IPS-18a (cell line): ENCODE results near the gene ENPP3.

Experiments used
- H3K27ac ChIP-seq: one replicate; pipeline ENCODE4 v1.5.1; 2013; ENCODE audit warnings: low read length
- H3K27me3 ChIP-seq: one replicate; pipeline ENCODE4 v1.6.1; 2013; ENCODE audit warnings: mild to moderate bottlenecking, low read length; ENCODE audit not compliant: control insufficient read depth, insufficient read depth
- H3K36me3 ChIP-seq: one replicate; pipeline ENCODE4 v1.6.1; 2013; ENCODE audit warnings: low read depth, low read length; ENCODE audit not compliant: control insufficient read depth
- H3K4me1 ChIP-seq: one replicate; pipeline ENCODE4 v1.6.1; 2013; ENCODE audit warnings: low read depth, low read length; ENCODE audit not compliant: control insufficient read depth
- H3K4me3 ChIP-seq: one replicate; pipeline ENCODE4 v1.5.1; 2013; ENCODE audit warnings: low read length
- H3K9ac ChIP-seq: one replicate; pipeline ENCODE4 v1.6.1; 2013; ENCODE audit warnings: mild to moderate bottlenecking, low read length, moderate library complexity
- H3K9me3 ChIP-seq: one replicate; pipeline ENCODE4 v1.6.1; 2013; ENCODE audit warnings: low read depth, low read length; ENCODE audit not compliant: control insufficient read depth

The ENPP3 gene

DNA sequence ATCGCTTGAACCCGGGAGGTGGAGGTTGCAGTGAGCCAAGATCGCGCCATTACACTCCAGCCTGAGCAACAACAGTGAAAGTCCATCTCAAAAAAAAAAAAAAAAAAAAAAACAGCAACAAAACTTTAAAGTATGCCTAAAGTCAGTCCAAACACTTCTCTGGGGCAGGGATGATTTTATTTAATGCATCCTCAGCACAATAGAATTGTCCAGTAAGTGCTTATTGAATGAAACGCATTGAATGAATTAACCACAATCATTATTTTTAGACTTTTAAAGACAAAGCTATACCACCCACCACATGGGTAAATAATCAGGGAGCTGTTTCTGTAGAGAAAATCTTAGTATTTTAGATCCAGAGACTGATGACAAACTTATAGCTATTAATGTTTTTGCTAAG is 90.4 kb downstream of the ENPP3 start:
- Histone ChIP-seq H3K9ac (no peak overlapping the region), H3K4me3 (no peak overlapping the region), H3K4me1 (peaks cover 5% of the 10 kb centered on the region), H3K27ac (no peak overlapping the region), H3K9me3 (peaks cover 9% of the 10 kb centered on the region), H3K36me3 (no peaks in the 10 kb centered on the region), H3K27me3 (no peaks in the 10 kb centered on the region)

DNA sequence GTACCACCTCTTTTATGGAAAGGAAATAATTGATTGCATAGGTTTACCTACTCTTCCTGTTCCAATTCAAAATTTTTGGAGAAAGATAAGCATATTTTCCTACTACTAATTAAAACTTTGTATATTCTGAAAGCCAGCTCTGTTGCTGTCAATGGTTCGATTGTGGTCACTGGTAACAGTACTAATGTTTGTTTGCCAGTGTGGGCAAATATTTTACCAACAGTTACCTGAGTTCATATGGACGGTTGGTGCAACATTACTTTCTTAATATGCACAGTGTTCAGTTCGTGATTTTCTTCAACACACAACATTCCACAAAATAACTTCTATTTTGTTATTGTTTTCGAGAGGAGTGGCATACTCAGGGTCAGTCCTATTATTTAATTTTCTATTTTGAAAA is 90.8 kb downstream of the ENPP3 start:
- H3K4me1 ChIP-seq = peaks cover 5% of the 10 kb centered on the region
- H3K27ac ChIP-seq = no peak overlapping the region
- no peak overlapping the region for H3K4me3 ChIP-seq
- H3K27me3 ChIP-seq = no peaks in the 10 kb centered on the region
- no peaks in the 10 kb centered on the region for H3K36me3 ChIP-seq
- H3K9me3 ChIP-seq = peaks cover 9% of the 10 kb centered on the region
- H3K9ac ChIP-seq = no peak overlapping the region

DNA sequence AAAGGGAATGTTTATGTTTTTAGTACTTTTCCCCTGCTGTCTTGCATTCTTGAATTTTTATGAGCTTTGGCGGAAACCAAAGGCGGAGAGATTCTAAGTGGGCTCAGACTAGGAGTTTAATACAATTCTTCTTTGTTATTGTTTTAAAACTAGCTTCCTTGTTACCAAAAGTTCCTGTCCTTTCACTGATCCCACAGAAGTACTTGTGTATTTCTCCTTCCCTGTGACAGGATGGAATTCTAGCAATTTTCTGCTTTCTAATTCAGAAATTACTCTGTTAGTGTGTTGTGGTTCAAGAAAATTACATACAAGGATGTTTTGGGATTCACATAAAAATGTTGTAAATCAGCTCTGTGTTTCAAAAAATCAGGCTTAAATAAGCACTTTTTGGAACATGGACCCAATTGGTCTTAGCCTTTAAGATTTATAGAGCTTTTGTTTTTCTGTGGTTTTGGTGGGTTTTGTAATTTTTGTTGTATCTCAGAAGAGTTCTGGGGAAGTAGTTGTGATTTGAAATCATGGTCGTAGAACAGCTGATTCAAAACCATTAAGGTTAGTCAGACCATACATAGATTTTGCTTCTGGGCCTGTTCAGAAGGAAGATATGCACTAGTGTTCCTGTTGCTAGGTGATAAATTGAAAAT is 91.3 kb downstream of the ENPP3 start:
- Histone ChIP-seq H3K27me3 (no peaks in the 10 kb centered on the region), H3K36me3 (no peaks in the 10 kb centered on the region), H3K4me1 (peaks cover 5% of the 10 kb centered on the region), H3K9me3 (peaks cover 9% of the 10 kb centered on the region), H3K27ac (no peak overlapping the region), H3K9ac (no peak overlapping the region), H3K4me3 (no peak overlapping the region)

GRCh38 chr6:131729550-131729949 is 92.4 kb downstream of the ENPP3 start:
- H3K27me3 ChIP-seq = no peaks in the 10 kb centered on the region
- H3K9me3 ChIP-seq = peaks cover 9% of the 10 kb centered on the region
- H3K4me3 ChIP-seq = no peak overlapping the region
- no peak overlapping the region for H3K9ac ChIP-seq
- H3K4me1 ChIP-seq = no peaks in the 10 kb centered on the region
- H3K36me3 ChIP-seq = no peaks in the 10 kb centered on the region
- H3K27ac ChIP-seq = no peak overlapping the region

DNA sequence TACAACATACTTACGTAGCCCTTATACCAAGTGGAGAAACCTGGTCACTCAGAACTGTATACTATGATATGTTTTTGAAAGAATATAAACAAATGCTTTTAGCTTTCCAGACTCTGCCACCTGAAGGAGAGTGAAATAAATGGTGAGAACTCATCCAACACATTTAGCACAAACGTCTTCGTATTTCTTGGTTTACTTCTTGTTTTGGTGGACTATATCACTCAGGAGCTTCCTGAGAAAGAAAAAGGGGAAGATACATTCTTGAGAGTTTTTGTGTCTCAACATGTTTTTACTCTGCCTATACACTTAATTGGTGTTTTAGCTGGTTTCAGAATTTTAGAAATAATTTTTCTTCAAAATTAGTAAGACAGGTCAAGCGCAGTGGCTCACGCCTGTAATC is 93.2 kb downstream of the ENPP3 start:
- Histone ChIP-seq H3K36me3 (no peaks in the 10 kb centered on the region), H3K4me3 (no peak overlapping the region), H3K4me1 (no peaks in the 10 kb centered on the region), H3K27me3 (no peaks in the 10 kb centered on the region), H3K27ac (no peak overlapping the region), H3K9ac (no peak overlapping the region), H3K9me3 (peaks cover 9% of the 10 kb centered on the region)

- H3K27ac ChIP-seq = no peak overlapping the region
- no peaks in the 10 kb centered on the region for H3K4me1 ChIP-seq
- peaks cover 8% of the 10 kb centered on the region for H3K9me3 ChIP-seq
- H3K27me3 ChIP-seq = no peaks in the 10 kb centered on the region
- no peaks in the 10 kb centered on the region for H3K36me3 ChIP-seq
- H3K4me3 ChIP-seq = no peak overlapping the region
- H3K9ac ChIP-seq = no peak overlapping the region
Observed at GRCh38 chr6:131731224-131731623, 94.1 kb downstream of the ENPP3 start.

- H3K27ac ChIP-seq = no peak overlapping the region
- no peaks in the 10 kb centered on the region for H3K27me3 ChIP-seq
- H3K4me3 ChIP-seq = no peak overlapping the region
- no peak overlapping the region for H3K9ac ChIP-seq
- no peaks in the 10 kb centered on the region for H3K4me1 ChIP-seq
- H3K36me3 ChIP-seq = no peaks in the 10 kb centered on the region
- H3K9me3 ChIP-seq = no peaks in the 10 kb centered on the region
Observed at GRCh38 chr6:131733376-131734016, 96.4 kb downstream of the ENPP3 start.

- Histone ChIP-seq H3K4me1 (no peaks in the 10 kb centered on the region), H3K9me3 (no peaks in the 10 kb centered on the region), H3K27ac (no peak overlapping the region), H3K27me3 (no peaks in the 10 kb centered on the region), H3K4me3 (no peak overlapping the region), H3K9ac (no peak overlapping the region), H3K36me3 (no peaks in the 10 kb centered on the region)
Observed at GRCh38 chr6:131736003-131736596, 99.0 kb downstream of the ENPP3 start.

DNA sequence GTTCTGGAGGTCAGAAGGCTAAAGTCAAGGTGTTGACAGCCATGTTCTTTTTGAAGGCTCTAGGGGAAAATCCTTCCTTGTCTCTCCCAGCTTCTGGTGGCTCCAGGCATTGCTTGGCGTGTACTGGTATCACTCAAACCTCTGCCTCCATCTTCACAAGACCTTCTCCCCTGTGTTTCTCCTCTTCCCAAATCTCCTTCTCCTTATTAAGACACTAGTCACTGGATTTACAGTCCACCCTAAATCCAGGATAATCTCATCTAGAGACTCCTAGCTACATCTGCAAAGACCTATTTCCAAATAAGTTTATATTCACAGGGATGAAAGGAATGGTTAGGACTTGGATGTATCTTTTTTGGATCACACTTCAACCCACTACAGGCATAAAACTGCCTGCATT is 99.7 kb downstream of the ENPP3 start:
- Histone ChIP-seq H3K4me1 (no peaks in the 10 kb centered on the region), H3K27me3 (no peaks in the 10 kb centered on the region), H3K27ac (no peak overlapping the region), H3K9me3 (no peaks in the 10 kb centered on the region), H3K4me3 (no peak overlapping the region), H3K36me3 (no peaks in the 10 kb centered on the region), H3K9ac (no peak overlapping the region)

DNA sequence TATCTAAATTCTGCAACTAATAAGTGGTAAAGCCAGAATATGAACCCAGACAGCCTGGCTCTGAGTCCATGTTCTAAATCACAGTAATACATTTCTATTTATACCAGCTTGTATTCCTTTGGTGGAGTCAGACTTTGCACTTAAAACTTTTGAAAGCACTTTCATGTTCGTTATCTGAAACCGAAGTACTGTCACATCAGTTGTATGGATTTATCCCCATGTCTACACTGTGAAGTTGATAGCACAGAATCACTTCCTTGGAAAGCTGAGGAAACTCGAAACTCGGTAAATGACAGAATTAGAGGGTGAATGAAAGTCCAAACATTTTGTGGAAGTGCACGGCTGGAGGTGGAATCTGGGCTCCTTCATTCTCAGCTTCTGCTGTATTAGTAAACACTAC is 102.0 kb downstream of the ENPP3 start:
- Histone ChIP-seq H3K36me3 (no peaks in the 10 kb centered on the region), H3K27me3 (no peaks in the 10 kb centered on the region), H3K27ac (no peak overlapping the region), H3K9me3 (no peaks in the 10 kb centered on the region), H3K9ac (no peak overlapping the region), H3K4me3 (no peak overlapping the region), H3K4me1 (peaks cover 4% of the 10 kb centered on the region)

GRCh38 chr6:131740161-131740560 is 103.1 kb downstream of the ENPP3 start:
- peaks cover 12% of the 10 kb centered on the region for H3K4me1 ChIP-seq
- H3K4me3 ChIP-seq = no peak overlapping the region
- H3K27ac ChIP-seq = no peak overlapping the region
- H3K9me3 ChIP-seq = no peaks in the 10 kb centered on the region
- H3K27me3 ChIP-seq = no peaks in the 10 kb centered on the region
- H3K36me3 ChIP-seq = no peaks in the 10 kb centered on the region
- H3K9ac ChIP-seq = no peak overlapping the region
